HL-60 (cell line): Measurements from ENCODE around the gene CACNA2D3.

Source experiments
- DNase-seq, 2 experiments: peaks; one replicate each; pipeline ENCODE4 v3.0.0-alpha.2; 2010 to 2020; ENCODE audit warnings: low read depth in 1 of 2, low spot score in 1 of 2
- H3K27ac ChIP-seq: fragments of 250-450 bp; sonication (Bioruptor Pico); replicated peaks from 2 replicates; pipeline ENCODE4 v1.5.1; 2020; ENCODE audit warnings: mild to moderate bottlenecking, moderate library complexity
- H3K27me3 ChIP-seq: fragments of 250-450 bp; sonication (Bioruptor Pico); 2 replicates; pipeline ENCODE4 v1.5.1; 2021; ENCODE audit warnings: mild to moderate bottlenecking, moderate library complexity; ENCODE audit not compliant: insufficient read depth, poor library complexity, severe bottlenecking
- H3K4me3 ChIP-seq: replicated peaks from 2 replicates; pipeline ENCODE4 v1.5.1; 2011; ENCODE audit warnings: mild to moderate bottlenecking, control low read depth, low read length; ENCODE audit not compliant: insufficient read depth
- GABPA ChIP-seq: IDR thresholded peaks from 2 replicates; pipeline ENCODE4 v1.6.1; 2012; ENCODE audit warnings: low read depth
- POLR2AphosphoS5 ChIP-seq: IDR thresholded peaks from 2 replicates; pipeline ENCODE4 v1.6.1; 2012; ENCODE audit warnings: low read depth
- REST ChIP-seq: IDR thresholded peaks from 2 replicates; pipeline ENCODE4 v1.6.1; 2012; ENCODE audit warnings: low read depth; ENCODE audit not compliant: insufficient replicate concordance
- SPI1 ChIP-seq: IDR thresholded peaks from 2 replicates; pipeline ENCODE4 v1.6.1; 2012; ENCODE audit warnings: low read depth, mild to moderate bottlenecking, borderline replicate concordance
- TF ChIP-seq, protein P1 (sequence below): IDR thresholded peaks from one replicate; pipeline ENCODE4 v1.5.1; 2011; ENCODE audit warnings: low read length, control low read depth, inconsistent platforms; ENCODE audit not compliant: insufficient read depth

CACNA2D3 gene

GRCh38 chr3:54822206-54822605, 699.9 kb downstream of the CACNA2D3 start:
- Histone ChIP-seq H3K4me3 (no peak overlapping the region), H3K27me3 (no peaks in the 10 kb centered on the region), H3K27ac (no peak overlapping the region)
- DNase-seq = no peak
- TF ChIP-seq SPI1 = no peak
- TF ChIP-seq, protein P1, sequence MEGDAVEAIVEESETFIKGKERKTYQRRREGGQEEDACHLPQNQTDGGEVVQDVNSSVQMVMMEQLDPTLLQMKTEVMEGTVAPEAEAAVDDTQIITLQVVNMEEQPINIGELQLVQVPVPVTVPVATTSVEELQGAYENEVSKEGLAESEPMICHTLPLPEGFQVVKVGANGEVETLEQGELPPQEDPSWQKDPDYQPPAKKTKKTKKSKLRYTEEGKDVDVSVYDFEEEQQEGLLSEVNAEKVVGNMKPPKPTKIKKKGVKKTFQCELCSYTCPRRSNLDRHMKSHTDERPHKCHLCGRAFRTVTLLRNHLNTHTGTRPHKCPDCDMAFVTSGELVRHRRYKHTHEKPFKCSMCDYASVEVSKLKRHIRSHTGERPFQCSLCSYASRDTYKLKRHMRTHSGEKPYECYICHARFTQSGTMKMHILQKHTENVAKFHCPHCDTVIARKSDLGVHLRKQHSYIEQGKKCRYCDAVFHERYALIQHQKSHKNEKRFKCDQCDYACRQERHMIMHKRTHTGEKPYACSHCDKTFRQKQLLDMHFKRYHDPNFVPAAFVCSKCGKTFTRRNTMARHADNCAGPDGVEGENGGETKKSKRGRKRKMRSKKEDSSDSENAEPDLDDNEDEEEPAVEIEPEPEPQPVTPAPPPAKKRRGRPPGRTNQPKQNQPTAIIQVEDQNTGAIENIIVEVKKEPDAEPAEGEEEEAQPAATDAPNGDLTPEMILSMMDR = no peak
- no peak for TF ChIP-seq POLR2AphosphoS5
- no peak for TF ChIP-seq GABPA
- TF ChIP-seq REST = no peak

DNA sequence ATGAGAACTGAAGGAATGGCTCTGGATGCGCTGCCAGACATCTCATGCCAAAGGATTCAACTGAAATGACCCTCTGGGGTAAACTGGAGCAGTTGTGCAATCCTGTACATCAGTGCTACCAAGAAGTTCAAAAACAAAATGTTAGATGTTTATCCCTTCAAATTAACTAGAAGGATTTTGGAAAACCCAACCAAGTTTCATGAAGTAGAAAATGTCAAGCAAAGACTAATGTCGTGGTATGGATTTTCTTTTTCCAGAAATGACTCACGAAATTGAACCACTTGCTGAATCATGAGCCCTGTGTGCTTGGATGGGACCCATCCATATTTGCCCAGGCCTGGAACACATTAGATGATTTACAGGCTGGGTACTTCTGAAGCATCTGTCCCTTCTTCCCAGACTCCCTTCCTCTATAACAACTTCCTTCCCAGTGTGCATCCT, 703.9 kb downstream of the CACNA2D3 start:
- Histone ChIP-seq H3K4me3 (no peak overlapping the region), H3K27me3 (no peaks in the 10 kb centered on the region), H3K27ac (no peak overlapping the region)
- DNase-seq = no peak
- no peak for TF ChIP-seq SPI1
- TF ChIP-seq GABPA = no peak
- TF ChIP-seq, protein P1 = no peak
- no peak for TF ChIP-seq REST
- no peak for TF ChIP-seq POLR2AphosphoS5

DNA sequence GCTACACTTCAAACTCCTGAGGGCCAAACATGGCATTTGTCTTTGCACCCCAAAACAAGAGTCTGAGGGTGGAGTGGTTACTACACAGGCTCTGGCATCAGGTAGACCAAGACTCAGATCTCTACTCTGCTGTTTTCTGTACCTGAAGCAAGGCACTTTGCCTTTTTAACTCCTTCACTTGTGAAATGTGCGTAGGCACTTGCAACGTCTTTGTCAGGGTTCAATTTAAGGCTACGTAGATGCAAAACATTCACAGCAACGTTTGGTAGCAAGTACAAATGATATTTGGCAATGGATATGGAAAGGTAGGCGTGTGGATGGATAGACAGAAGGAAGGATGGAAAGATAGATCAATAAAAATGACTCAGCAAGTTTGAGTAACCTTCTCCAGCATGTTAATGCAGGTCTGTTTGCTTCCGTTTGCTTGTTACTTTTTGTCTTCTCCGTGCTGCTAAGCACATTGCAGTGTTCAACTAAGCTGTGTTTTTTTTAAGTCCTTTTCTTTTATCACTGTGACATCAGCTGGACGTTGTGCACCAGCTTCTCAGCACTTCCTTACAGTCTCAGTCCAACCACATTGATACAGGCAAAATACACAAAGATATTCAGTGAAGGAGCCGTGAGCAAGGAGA, 704.8 kb downstream of the CACNA2D3 start:
- Histone ChIP-seq H3K4me3 (no peak overlapping the region), H3K27me3 (no peaks in the 10 kb centered on the region), H3K27ac (no peak overlapping the region)
- DNase-seq = no peak
- TF ChIP-seq SPI1 = no peak
- no peak for TF ChIP-seq POLR2AphosphoS5
- no peak for TF ChIP-seq GABPA
- TF ChIP-seq, protein P1 = no peak
- TF ChIP-seq REST = no peak
